ENCODE measurements around the gene KIF2A.
A peak's percentile ranks its signal among the peaks of the same experiment; 100 is the strongest.

The KIF2A gene

GRCh38 chr5:62385131-62385530, 79.1 kb downstream of the KIF2A start:
- no peak for TF ChIP-seq CTCF (IDR thresholded peaks at IDR 0.05; ENCODE audit: insufficient read depth, low read length, missing control alignments)
- no peak for DNase-seq (ENCODE audit: low read depth, low spot score)
- H3K4me3 ChIP-seq (ENCODE audit: low read depth, low read length): no peak overlapping the region
- ChIA-PET CTCF (interaction anchor here (0.6 to 0.8 kb wide), 2 partner anchors 17 to 31 kb away, joined by 3 read pairs; no protein-coding TSS in a partner anchor), POLR2A (interaction anchor here (0.6 to 1.3 kb wide), 2 partner anchors 10 to 18 kb away, joined by 3 read pairs; partner anchors contain the start of gene DIMT1)

GRCh38 chr5:62385816-62386400, 79.9 kb downstream of the KIF2A start:
- no peak for DNase-seq (ENCODE audit: low read depth, low spot score)
- ChIA-PET CTCF (no interaction called here), POLR2A (interaction anchor here (1.3 kb wide), 1 partner anchor 18 kb away, joined by 3 read pairs; the partner anchor contains the start of gene DIMT1)
- no peak for TF ChIP-seq CTCF (IDR thresholded peaks at IDR 0.05; ENCODE audit: insufficient read depth, low read length, missing control alignments)
- H3K4me3 ChIP-seq (ENCODE audit: low read depth, low read length): no peak overlapping the region

GRCh38 chr5:62386824-62387223, 80.8 kb downstream of the KIF2A start:
- POLR2A ChIA-PET: interaction anchor here (0.8 kb wide), 1 partner anchor 17 kb away, joined by 3 read pairs; the partner anchor contains the start of gene DIMT1
- CTCF ChIA-PET: interaction anchor here (2.1 kb wide), 1 partner anchor 34 kb away, joined by 5 read pairs; no protein-coding TSS in a partner anchor
- no peak overlapping the region for H3K4me3 ChIP-seq (ENCODE audit: low read depth, low read length)
- no peak for DNase-seq (ENCODE audit: low read depth, low spot score)
- no peak for TF ChIP-seq CTCF (IDR thresholded peaks at IDR 0.05; ENCODE audit: insufficient read depth, low read length, missing control alignments)

GRCh38 chr5:62395210-62395950, 89.4 kb downstream of the KIF2A start:
- CTCF ChIA-PET: interaction anchor here (0.9 kb wide), 1 partner anchor 41 kb away, joined by 3 read pairs; no protein-coding TSS in a partner anchor
- DNase-seq (ENCODE audit: low read depth, low spot score): no peak
- TF ChIP-seq CTCF (IDR thresholded peaks at IDR 0.05; ENCODE audit: insufficient read depth, low read length, missing control alignments): no peak
- POLR2A ChIA-PET: no interaction called here
- H3K4me3 ChIP-seq (ENCODE audit: low read depth, low read length): no peak overlapping the region

GRCh38 chr5:62403411-62404250, 97.6 kb downstream of the KIF2A start, which contains the start of gene DIMT1:
TSS of gene DIMT1 (minus strand) at chr5:62403905. CDS start at chr5:62403772, 133 bp downstream.
- CTCF ChIA-PET: interaction anchor here (1.0 to 2.3 kb wide), 3 partner anchors 8 to 375 kb away, joined by 3 to 8 read pairs (median 5); partner anchors contain the start of gene IPO11
- POLR2A ChIA-PET: interaction anchor here (0.6 to 3.1 kb wide), 5 partner anchors 9 to 1097 kb away, joined by 3 to 34 read pairs (median 3); partner anchors contain the start of genes IPO11 and KIF2A
- TF ChIP-seq CTCF (IDR thresholded peaks at IDR 0.05; ENCODE audit: insufficient read depth, low read length, missing control alignments): no peak
- DNase-seq (ENCODE audit: low read depth, low spot score): peak; percentile 88
- H3K4me3 ChIP-seq (ENCODE audit: low read depth, low read length): peak within 1 kb of the TSS; percentile 88

All from AG04449 (cell line).